GM06990 (cell line): ENCODE data around the gene EML1.

Source experiments
- DNase-seq: peaks from one replicate; pipeline ENCODE4 v3.0.0-alpha.2; 2011; ENCODE audit not compliant: insufficient read length; ENCODE audit errors: extremely low read depth
- H3K27me3 ChIP-seq: replicated peaks from 2 replicates; pipeline ENCODE4 v1.6.0; 2011; ENCODE audit warnings: low read length; ENCODE audit not compliant: control insufficient read depth, insufficient read depth
- H3K36me3 ChIP-seq: 2 replicates; pipeline ENCODE4 v1.5.1; 2011; ENCODE audit warnings: low read length; ENCODE audit not compliant: control insufficient read depth, insufficient read depth
- H3K4me3 ChIP-seq: replicated peaks from 2 replicates; pipeline ENCODE4 v1.5.1; 2011; ENCODE audit warnings: low read depth, mild to moderate bottlenecking, control low read depth, low read length
- CTCF ChIP-seq: IDR thresholded peaks from 2 replicates; pipeline ENCODE4 v1.5.1; 2011; ENCODE audit warnings: low read length, control low read depth, mild to moderate bottlenecking, inconsistent platforms; ENCODE audit not compliant: insufficient read depth, poor library complexity, severe bottlenecking

The EML1 gene

GRCh38 chr14:99840265-99840664 lies 47.1 kb downstream of the EML1 start:
- TF ChIP-seq CTCF: no peak
- H3K4me3 ChIP-seq: no peak overlapping the region
- no peaks in the 10 kb centered on the region for H3K27me3 ChIP-seq
- no peak for DNase-seq
- H3K36me3 ChIP-seq: no peaks in the 10 kb centered on the region

- Histone ChIP-seq H3K27me3 (no peaks in the 10 kb centered on the region), H3K4me3 (no peak overlapping the region), H3K36me3 (no peaks in the 10 kb centered on the region)
- DNase-seq: no peak
- TF ChIP-seq CTCF: no peak
Measured at GRCh38 chr14:99840774-99841305, 47.6 kb downstream of the EML1 start.

GRCh38 chr14:99841436-99842071 lies 48.3 kb downstream of the EML1 start:
- H3K27me3 ChIP-seq: no peaks in the 10 kb centered on the region
- DNase-seq: no peak

GRCh38 chr14:99842141-99842540 lies 48.9 kb downstream of the EML1 start:
- no peak for DNase-seq
- no peaks in the 10 kb centered on the region for H3K27me3 ChIP-seq
- no peak overlapping the region for H3K4me3 ChIP-seq
- no peak for TF ChIP-seq CTCF
- no peaks in the 10 kb centered on the region for H3K36me3 ChIP-seq

More at GRCh38 chr14:99841436-99842071, 48.3 kb downstream of the EML1 start:
- Histone ChIP-seq H3K36me3 (no peaks in the 10 kb centered on the region), H3K4me3 (no peak overlapping the region)
- no peak for TF ChIP-seq CTCF

GRCh38 chr14:99846808-99847207 lies 53.6 kb downstream of the EML1 start:
- no peak overlapping the region for H3K4me3 ChIP-seq
- H3K36me3 ChIP-seq: no peaks in the 10 kb centered on the region
- no peak for TF ChIP-seq CTCF
- DNase-seq: no peak
- no peaks in the 10 kb centered on the region for H3K27me3 ChIP-seq
